K562 (cell line): ENCODE measurements around the gene LCA5.

Experiments
- EZH2 ChIP-seq: IDR thresholded peaks from 2 replicates; pipeline ENCODE4 v1.6.1; 2012; ENCODE audit warnings: low read depth, mild to moderate bottlenecking, inconsistent platforms, low read length, borderline replicate concordance
- FOSL1 ChIP-seq: fragments of 200-800 bp; sonication (Bioruptor generic); conservative IDR thresholded peaks from 2 replicates; pipeline ENCODE4 v1.6.1; 2016; ENCODE audit warnings: missing genetic modification characterization, missing compliant biosample characterization
- HDAC2 ChIP-seq: fragments of 450-650 bp; IDR thresholded peaks from 2 replicates; pipeline ENCODE4 v1.6.1; 2016; ENCODE audit warnings: mild to moderate bottlenecking
- HNRNPH1 ChIP-seq: fragments of 200-400 bp; formaldehyde crosslinking; optimal IDR thresholded peaks from 2 replicates; pipeline ENCODE3; 2017; ENCODE audit warnings: low read depth, mild to moderate bottlenecking, low read length, moderate library complexity
- SNRNP70 ChIP-seq: fragments of 200-400 bp; formaldehyde crosslinking; optimal IDR thresholded peaks from 2 replicates; pipeline ENCODE3; 2017; ENCODE audit warnings: low read depth, low read length
- ZNF263 ChIP-seq: sonication (generic); formaldehyde crosslinking; IDR thresholded peaks from 2 replicates; pipeline ENCODE4 v1.8.0; 2022; ENCODE audit warnings: mild to moderate bottlenecking, missing genetic modification reagents, borderline replicate concordance
- TF ChIP-seq, protein P1 (sequence below): fragments of 450-650 bp; IDR thresholded peaks from 2 replicates; pipeline ENCODE4 v1.6.1; 2016; ENCODE audit warnings: borderline replicate concordance

DNA sequence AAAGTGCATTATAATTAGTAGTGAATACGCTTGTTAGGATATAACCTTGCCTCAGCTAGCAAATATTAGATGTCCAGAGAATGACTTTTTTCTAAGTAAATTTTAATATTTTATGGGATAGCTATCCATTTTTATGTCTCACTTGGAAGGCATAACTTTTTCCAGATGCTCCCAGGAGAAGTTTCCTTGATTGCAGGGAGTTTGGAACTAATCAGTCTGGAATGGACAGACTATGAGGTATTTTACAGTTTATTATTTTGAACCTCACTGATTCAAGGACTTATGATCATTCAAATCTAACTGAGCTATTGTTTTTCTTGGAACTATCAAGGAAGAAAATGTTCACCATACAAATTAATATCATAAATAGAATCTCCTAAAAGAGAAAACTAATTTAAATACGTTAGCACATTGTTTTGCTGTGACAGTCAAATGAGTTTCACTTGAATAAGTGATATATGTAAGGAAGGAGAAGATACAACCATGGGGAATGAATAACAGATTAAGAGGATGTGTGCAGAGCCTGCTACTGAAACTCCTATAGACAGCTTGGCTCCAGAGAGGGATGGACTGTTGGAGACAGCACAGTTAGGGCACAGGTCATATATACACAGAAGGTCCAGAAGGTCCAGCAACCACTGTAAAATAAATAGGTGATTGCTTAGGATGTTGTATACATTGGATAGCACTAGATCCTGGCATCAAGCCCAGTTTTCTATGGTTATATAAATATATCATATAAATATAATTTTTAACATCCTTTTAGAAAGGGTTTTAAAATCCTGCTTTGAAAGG, 20.6 kb upstream of the LCA5 start:
- TF ChIP-seq EZH2 (no peak), SNRNP70 (no peak), HDAC2 (no peak), HNRNPH1 (no peak), ZNF263 (no peak), FOSL1 (no peak)
- TF ChIP-seq, protein P1, sequence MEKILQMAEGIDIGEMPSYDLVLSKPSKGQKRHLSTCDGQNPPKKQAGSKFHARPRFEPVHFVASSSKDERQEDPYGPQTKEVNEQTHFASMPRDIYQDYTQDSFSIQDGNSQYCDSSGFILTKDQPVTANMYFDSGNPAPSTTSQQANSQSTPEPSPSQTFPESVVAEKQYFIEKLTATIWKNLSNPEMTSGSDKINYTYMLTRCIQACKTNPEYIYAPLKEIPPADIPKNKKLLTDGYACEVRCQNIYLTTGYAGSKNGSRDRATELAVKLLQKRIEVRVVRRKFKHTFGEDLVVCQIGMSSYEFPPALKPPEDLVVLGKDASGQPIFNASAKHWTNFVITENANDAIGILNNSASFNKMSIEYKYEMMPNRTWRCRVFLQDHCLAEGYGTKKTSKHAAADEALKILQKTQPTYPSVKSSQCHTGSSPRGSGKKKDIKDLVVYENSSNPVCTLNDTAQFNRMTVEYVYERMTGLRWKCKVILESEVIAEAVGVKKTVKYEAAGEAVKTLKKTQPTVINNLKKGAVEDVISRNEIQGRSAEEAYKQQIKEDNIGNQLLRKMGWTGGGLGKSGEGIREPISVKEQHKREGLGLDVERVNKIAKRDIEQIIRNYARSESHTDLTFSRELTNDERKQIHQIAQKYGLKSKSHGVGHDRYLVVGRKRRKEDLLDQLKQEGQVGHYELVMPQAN: no peak
